H1 (cell line): ENCODE data around the gene GRM1. TPM values are rescaled to one million over a fixed set of nuclear protein-coding genes. Genes with fewer than 3 reads are reported as not detected.

ENCODE experiments used
- CTCF ChIA-PET: fragments of 300-600 bp; sonication (Branson Sonifier 250); formaldehyde crosslinking; loops from one replicate; lab custom pipeline; 2021; ENCODE audit not compliant: partially characterized antibody; lab: Charles Lee
- POLR2A ChIA-PET: fragments of 300-600 bp; sonication (Branson Sonifier 250); formaldehyde crosslinking; loops from one replicate; lab custom pipeline; 2021; ENCODE audit warnings: inconsistent platforms; ENCODE audit not compliant: partially characterized antibody; lab: Charles Lee
- DNase-seq, 2 experiments: peaks; one replicate each; pipeline versions ENCODE4 v3.0.0 to v3.0.0-alpha.2; 2010 to 2022; ENCODE audit warnings: low spot score in 2 of 2, low read depth in 1 of 2, mixed read lengths in 1 of 2
- FAIRE-seq: peaks from 2 replicates; lab custom pipeline; 2011; peaks lifted over from hg19 to GRCh38; lab: Jason Lieb, UNC
- H2AFZ ChIP-seq: 2 replicates; pipeline ENCODE4 v1.8.1; 2012; ENCODE audit warnings: low read length, inconsistent platforms
- H2AK5ac ChIP-seq: 2 replicates; pipeline ENCODE4 v1.6.1; 2013; ENCODE audit warnings: low read depth, low read length
- H2BK120ac ChIP-seq: replicated peaks from 2 replicates; pipeline ENCODE3; 2013; ENCODE audit warnings: low read depth, low read length, inconsistent platforms
- H2BK12ac ChIP-seq: 2 replicates; pipeline ENCODE4 v1.6.1; 2013; ENCODE audit warnings: low read depth, low read length
- H2BK15ac ChIP-seq: 2 replicates; pipeline ENCODE4 v1.6.1; 2013; ENCODE audit warnings: low read length
- H2BK20ac ChIP-seq: 2 replicates; pipeline ENCODE4 v1.6.1; 2013; ENCODE audit warnings: low read length
- H2BK5ac ChIP-seq: 2 replicates; pipeline ENCODE4 v1.6.1; 2013; ENCODE audit warnings: low read depth, low read length
- H3K14ac ChIP-seq: 2 replicates; pipeline ENCODE4 v1.6.1; 2013; ENCODE audit warnings: inconsistent platforms; ENCODE audit not compliant: insufficient read length
- H3K18ac ChIP-seq: 2 replicates; pipeline ENCODE4 v1.6.1; 2013; ENCODE audit warnings: low read length; ENCODE audit errors: extremely low read depth
- H3K23ac ChIP-seq: 2 replicates; pipeline ENCODE4 v1.6.1; 2013; ENCODE audit warnings: inconsistent platforms; ENCODE audit not compliant: insufficient read length
- H3K23me2 ChIP-seq: 2 replicates; pipeline ENCODE4 v1.6.1; 2013; ENCODE audit warnings: low read depth, low read length
- H3K27ac ChIP-seq: 2 replicates; pipeline ENCODE4 v1.6.1; 2011; ENCODE audit warnings: low read depth, low read length, inconsistent platforms
- H3K27me3 ChIP-seq, 4 experiments: replicated peaks in 1 of 4; 1 replicate in 1 of 4; 2 replicates in 3 of 4; pipeline versions ENCODE4 v1.6.1 to v1.8.1; 2011 to 2013; ENCODE audit warnings: low read length in 3 of 4, mild to moderate bottlenecking in 3 of 4, inconsistent platforms in 2 of 4, mixed read lengths in 2 of 4, moderate library complexity in 1 of 4; ENCODE audit not compliant: control insufficient read depth in 3 of 4, insufficient read depth in 3 of 4; ENCODE audit errors: extremely low read depth in 1 of 4
- H3K36me3 ChIP-seq, 4 experiments: 2 replicates each; pipeline versions ENCODE4 v1.6.1 to v1.8.1; 2011 to 2013; ENCODE audit warnings: mild to moderate bottlenecking in 4 of 4, low read length in 3 of 4, moderate library complexity in 2 of 4, control low read depth in 1 of 4, inconsistent platforms in 1 of 4; ENCODE audit not compliant: insufficient read depth in 4 of 4, control insufficient read depth in 2 of 4
- H3K4ac ChIP-seq: replicated peaks from 2 replicates; pipeline ENCODE3; 2013; ENCODE audit warnings: low read length, low read depth, mixed read lengths, inconsistent platforms; ENCODE audit not compliant: insufficient read length
- H3K4me1 ChIP-seq, 4 experiments: replicated peaks in 1 of 4; 1 replicate in 1 of 4; 2 replicates in 3 of 4; pipeline versions ENCODE4 v1.6.1 to v1.8.1; 2011 to 2013; ENCODE audit warnings: low read length in 3 of 4, inconsistent platforms in 2 of 4, mixed read lengths in 1 of 4; ENCODE audit not compliant: insufficient read depth in 4 of 4, control insufficient read depth in 3 of 4
- H3K4me2 ChIP-seq, 2 experiments: 2 replicates each; pipeline versions ENCODE4 v1.6.1 to v1.8.1; 2011 to 2013; ENCODE audit warnings: low read depth in 2 of 2, low read length in 2 of 2, control low read depth in 1 of 2, inconsistent platforms in 1 of 2, mild to moderate bottlenecking in 1 of 2; ENCODE audit not compliant: insufficient read depth in 1 of 2
- H3K4me3 ChIP-seq, 4 experiments: fragments of 200-600, 300-600 bp in 1 of 4; sonication (generic), shearing (Covaris generic), sonication (Bioruptor Twin) in 1 of 4; 2 replicates each; pipeline versions ENCODE4 v1.5.1 to v1.8.1; 2011 to 2016; ENCODE audit warnings: low read length in 4 of 4, low read depth in 3 of 4, control low read depth in 2 of 4, inconsistent platforms in 2 of 4, mild to moderate bottlenecking in 2 of 4, mixed read lengths in 1 of 4, moderate library complexity in 1 of 4; ENCODE audit not compliant: insufficient read depth in 2 of 4; ENCODE audit errors: extremely low read depth in 1 of 4
- H3K56ac ChIP-seq: replicated peaks from 2 replicates; pipeline ENCODE3; 2013; ENCODE audit warnings: low read depth, mild to moderate bottlenecking, mixed read lengths, low read length, inconsistent platforms; ENCODE audit not compliant: insufficient read length
- H3K79me1 ChIP-seq: 2 replicates; pipeline ENCODE4 v1.6.1; 2013; ENCODE audit warnings: low read depth, low read length, control low read depth
- H3K79me2 ChIP-seq, 2 experiments: 2 replicates each; pipeline versions ENCODE4 v1.6.1 to v1.8.1; 2012 to 2013; ENCODE audit warnings: low read length in 2 of 2, mild to moderate bottlenecking in 2 of 2, inconsistent platforms in 1 of 2; ENCODE audit not compliant: insufficient read depth in 2 of 2, control insufficient read depth in 1 of 2
- H3K9ac ChIP-seq, 4 experiments: replicated peaks in 1 of 4; 1 replicate in 1 of 4; 2 replicates in 3 of 4; pipeline versions ENCODE4 v1.6.1 to v1.8.1; 2011 to 2013; ENCODE audit warnings: low read depth in 3 of 4, low read length in 3 of 4, control low read depth in 2 of 4, mild to moderate bottlenecking in 2 of 4, moderate library complexity in 2 of 4, inconsistent platforms in 1 of 4; ENCODE audit errors: extremely low read depth in 1 of 4
- H3K9me3 ChIP-seq, 2 experiments: 2 replicates each; pipeline versions ENCODE4 v1.6.1 to v1.8.1; 2012 to 2013; ENCODE audit warnings: mild to moderate bottlenecking in 2 of 2, moderate library complexity in 2 of 2, control low read depth in 1 of 2, inconsistent platforms in 1 of 2, low read depth in 1 of 2, low read length in 1 of 2, mixed read lengths in 1 of 2; ENCODE audit not compliant: insufficient read depth in 2 of 2
- H4K20me1 ChIP-seq, 2 experiments: replicated peaks in 1 of 2; 2 replicates each; pipeline versions ENCODE3 to v1.8.1; 2011 to 2013; ENCODE audit warnings: inconsistent platforms in 2 of 2, low read length in 2 of 2, mild to moderate bottlenecking in 1 of 2; ENCODE audit not compliant: insufficient read depth in 2 of 2, control insufficient read depth in 1 of 2
- H4K5ac ChIP-seq: 2 replicates; pipeline ENCODE4 v1.6.1; 2013; ENCODE audit warnings: low read length, low read depth, mixed read lengths, inconsistent platforms; ENCODE audit not compliant: insufficient read length
- H4K8ac ChIP-seq: 2 replicates; pipeline ENCODE4 v1.8.0; 2013; ENCODE audit warnings: mild to moderate bottlenecking, moderate library complexity, low read length, inconsistent platforms; ENCODE audit not compliant: insufficient read depth; ENCODE audit errors: extremely low read depth
- H4K91ac ChIP-seq: replicated peaks from 2 replicates; pipeline ENCODE3; 2013; ENCODE audit warnings: low read length, mixed read lengths, inconsistent platforms; ENCODE audit not compliant: insufficient read length
- CEBPB ChIP-seq: IDR thresholded peaks from 2 replicates; pipeline ENCODE4 v1.6.1; 2012; ENCODE audit warnings: low read depth, low read length
- GTF2F1 ChIP-seq: IDR thresholded peaks from 2 replicates; pipeline ENCODE4 v1.6.1; 2012; ENCODE audit warnings: low read depth, low read length, improper control_type of control experiment, borderline replicate concordance
- HDAC6 ChIP-seq: IDR thresholded peaks from one replicate; pipeline ENCODE4 v1.7.1; 2012; ENCODE audit warnings: low read depth, mild to moderate bottlenecking, inconsistent platforms, low read length, moderate library complexity
- JUND ChIP-seq: IDR thresholded peaks from 2 replicates; pipeline ENCODE4 v1.6.1; 2011; ENCODE audit warnings: mild to moderate bottlenecking, improper control_type of control experiment, low read length
- KDM4A ChIP-seq: IDR thresholded peaks from one replicate; pipeline ENCODE4 v1.7.1; 2012; ENCODE audit warnings: low read depth, mild to moderate bottlenecking, moderate library complexity, low read length, inconsistent platforms; ENCODE audit not compliant: severe bottlenecking
- SIX5 ChIP-seq: IDR thresholded peaks from 2 replicates; pipeline ENCODE4 v1.6.1; 2011; ENCODE audit warnings: mild to moderate bottlenecking, low read depth, low read length
- TAF7 ChIP-seq: optimal IDR thresholded peaks from 2 replicates; pipeline ENCODE3; 2011; ENCODE audit warnings: low read depth, mild to moderate bottlenecking, inconsistent platforms, low read length, moderate library complexity, borderline replicate concordance
- YY1 ChIP-seq: IDR thresholded peaks from 2 replicates; pipeline ENCODE4 v1.6.1; 2011; ENCODE audit warnings: low read depth, mild to moderate bottlenecking, low read length
- WGBS, 2 experiments: shearing (Covaris generic) in 1 of 2; methylation state at CpG; one replicate each; pipeline versions ENCODE4 v1.1.6 to v1.1.7; 2013 to 2015; ENCODE audit warnings: low lambda C conversion rate in 2 of 2, mixed read lengths in 2 of 2, inconsistent platforms in 1 of 2, low coverage in 1 of 2, missing lambda C conversion rate in 1 of 2; ENCODE audit not compliant: insufficient replicate concordance in 2 of 2, insufficient coverage in 1 of 2, insufficient read length in 1 of 2; ENCODE audit errors: extremely low coverage in 1 of 2, missing lambda C conversion rate in 1 of 2; 5-methylcytosine and 5-hydroxymethylcytosine counted together
- polyA plus RNA-seq, 7 experiments: library from polyadenylated mRNA; depleted of rRNA in 3 of 7; stranded (reverse) in 5 of 7; unstranded in 2 of 7; fragments of >200 nt in 5 of 7; fragments of 200-250 nt in 2 of 7; gene quantifications; 1 replicate in 5 of 7; 2 replicates in 1 of 7; 4 replicates in 1 of 7; pipeline versions ENCODE4 v1.2.1 to v1.2.3, GENCODE V29; 2011 to 2013; ENCODE audit warnings: missing spikeins in 2 of 7, mixed read lengths in 2 of 7
- total RNA-seq: library from RNA; stranded (reverse); fragmentation: NEBNext Ultra II Directional; extraction: Animal tissue kit (Norgen Biotek cat#: 25700); gene quantifications from 2 replicates; pipeline ENCODE4 v1.2.1, GENCODE V29; 2021

Gene GRM1
- total and polyA plus RNA-seq, 2 of the 8 experiments (the other 6 are each of a cell fraction or from before 2014, with no cell fraction given), result 0.15 to 1.3 TPM

- H2AK5ac ChIP-seq, result no peak overlapping the region
- no peak overlapping the region for H2BK15ac ChIP-seq
- H2BK120ac ChIP-seq, result no peak overlapping the region
- no peak overlapping the region for H3K23ac ChIP-seq
- H3K18ac ChIP-seq, result no peak overlapping the region
- no peak overlapping the region for H2BK12ac ChIP-seq
- 91% methylated on average over 5 of the region's 5 CpGs; no CpG with 5 or more reads in 1 of the 2 experiments for WGBS, 2 experiments
- no peaks in the 10 kb centered on the region for H3K27me3 ChIP-seq
- H2AFZ ChIP-seq, result no peak overlapping the region
- no peak overlapping the region for H3K27ac ChIP-seq
- no peaks in the 10 kb centered on the region for H3K9me3 ChIP-seq
- no peak overlapping the region for H3K14ac ChIP-seq
- H3K4me1 ChIP-seq, result no peaks in the 10 kb centered on the region
- H2BK20ac ChIP-seq, result no peak overlapping the region
- POLR2A ChIA-PET, result no interaction called here
- no peak overlapping the region for H4K5ac ChIP-seq
- no peak overlapping the region for H4K91ac ChIP-seq
- H3K4ac ChIP-seq, result no peak overlapping the region
- H3K56ac ChIP-seq, result no peak overlapping the region
- H3K4me2 ChIP-seq, result no peak overlapping the region
- no peaks in the 10 kb centered on the region for H3K79me1 ChIP-seq
- no peak overlapping the region for H3K9ac ChIP-seq
- CTCF ChIA-PET, result no interaction called here
- no peaks in the 10 kb centered on the region for H3K79me2 ChIP-seq
- no peaks in the 10 kb centered on the region for H4K20me1 ChIP-seq
- DNase-seq (no peak), FAIRE-seq (no peak)
- no peaks in the 10 kb centered on the region for H3K36me3 ChIP-seq
- TF ChIP-seq HDAC6 (no peak), CEBPB (no peak), YY1 (no peak), KDM4A (no peak), JUND (no peak), TAF7 (no peak), SIX5 (no peak), GTF2F1 (no peak)
- H4K8ac ChIP-seq, result no peak overlapping the region
- H3K4me3 ChIP-seq, result no peak overlapping the region
- no peaks in the 10 kb centered on the region for H3K23me2 ChIP-seq
- H2BK5ac ChIP-seq, result no peak overlapping the region
Observed at GRCh38 chr6:146113084-146113623, 84.3 kb downstream of the GRM1 start.
